BE2C (cell line): ENCODE data around the gene KTN1.

ENCODE experiments used
- DNase-seq: peaks from one replicate; pipeline ENCODE4 v3.0.0-alpha.2; 2020
- H3K27me3 ChIP-seq: fragments of 250-450 bp; sonication (Bioruptor Pico); 2 replicates; pipeline ENCODE4 v1.5.1; 2020; ENCODE audit warnings: mild to moderate bottlenecking
- H3K36me3 ChIP-seq: fragments of 250-450 bp; sonication (Bioruptor Pico); 2 replicates; pipeline ENCODE4 v1.5.1; 2020; ENCODE audit warnings: mild to moderate bottlenecking
- H3K4me1 ChIP-seq: fragments of 250-450 bp; sonication (Bioruptor Pico); 2 replicates; pipeline ENCODE4 v1.5.1; 2020
- H3K4me3 ChIP-seq: 2 replicates; pipeline ENCODE4 v1.5.1; 2011; ENCODE audit warnings: low read depth, low read length
- H3K9me3 ChIP-seq: fragments of 250-450 bp; sonication (Bioruptor Pico); 2 replicates; pipeline ENCODE4 v1.5.1; 2020
- CTCF ChIP-seq: IDR thresholded peaks from 2 replicates; pipeline ENCODE4 v1.5.1; 2012; ENCODE audit warnings: mild to moderate bottlenecking, low read depth, low read length

Gene KTN1

GRCh38 chr14:55599250-55599879, 19.4 kb downstream of the KTN1 start:
- Histone ChIP-seq H3K9me3 (no peaks in the 10 kb centered on the region), H3K27me3 (no peaks in the 10 kb centered on the region), H3K4me3 (peak overlapping the region; percentile 31), H3K36me3 (no peaks in the 10 kb centered on the region), H3K4me1 (no peaks in the 10 kb centered on the region)
- TF ChIP-seq CTCF, result no peak
- DNase-seq, result peak; percentile 83

- H3K4me3 ChIP-seq, result no peak overlapping the region
- H3K27me3 ChIP-seq, result no peaks in the 10 kb centered on the region
- no peaks in the 10 kb centered on the region for H3K4me1 ChIP-seq
- no peak for TF ChIP-seq CTCF
- no peaks in the 10 kb centered on the region for H3K36me3 ChIP-seq
- no peak for DNase-seq
- H3K9me3 ChIP-seq, result no peaks in the 10 kb centered on the region
Measured at GRCh38 chr14:55600784-55601561, 21.0 kb downstream of the KTN1 start.

GRCh38 chr14:55603401-55603953, 23.5 kb downstream of the KTN1 start:
- Histone ChIP-seq H3K4me3 (no peak overlapping the region), H3K36me3 (no peaks in the 10 kb centered on the region), H3K9me3 (no peaks in the 10 kb centered on the region), H3K27me3 (no peaks in the 10 kb centered on the region), H3K4me1 (no peaks in the 10 kb centered on the region)
- TF ChIP-seq CTCF, result no peak
- DNase-seq, result no peak

GRCh38 chr14:55604488-55604887, 24.5 kb downstream of the KTN1 start:
- DNase-seq, result no peak
- H3K9me3 ChIP-seq, result no peaks in the 10 kb centered on the region
- no peak for TF ChIP-seq CTCF
- no peaks in the 10 kb centered on the region for H3K4me1 ChIP-seq
- H3K27me3 ChIP-seq, result no peaks in the 10 kb centered on the region
- H3K36me3 ChIP-seq, result no peaks in the 10 kb centered on the region
- H3K4me3 ChIP-seq, result no peak overlapping the region

- TF ChIP-seq CTCF, result no peak
- no peak overlapping the region for H3K4me3 ChIP-seq
- no peak for DNase-seq
- no peaks in the 10 kb centered on the region for H3K4me1 ChIP-seq
- H3K9me3 ChIP-seq, result no peaks in the 10 kb centered on the region
- H3K27me3 ChIP-seq, result no peaks in the 10 kb centered on the region
- H3K36me3 ChIP-seq, result no peaks in the 10 kb centered on the region
Measured at GRCh38 chr14:55604900-55605418, 25.0 kb downstream of the KTN1 start.

- no peaks in the 10 kb centered on the region for H3K9me3 ChIP-seq
- H3K4me3 ChIP-seq, result no peak overlapping the region
- no peaks in the 10 kb centered on the region for H3K36me3 ChIP-seq
- no peaks in the 10 kb centered on the region for H3K27me3 ChIP-seq
- no peak for DNase-seq
- no peak for TF ChIP-seq CTCF
- no peaks in the 10 kb centered on the region for H3K4me1 ChIP-seq
Measured at GRCh38 chr14:55605793-55606192, 25.8 kb downstream of the KTN1 start.
